B cell (primary cell): Measurements from ENCODE around the gene ATAT1. TPM values are rescaled to one million over a fixed set of nuclear protein-coding genes. Genes with fewer than 3 reads are reported as not detected.

ENCODE experiments used
- ATAC-seq: fragments of 200-7000 bp; cut with Tn5 transposase; one replicate; pipeline ENCODE4 v1.10.0; 2021; ENCODE audit warnings: low read depth, mild to moderate bottlenecking, moderate number of reproducible peaks, moderate library complexity
- CTCF ChIA-PET: fragments of 350-600 bp; sonication (Branson Sonifier 250); formaldehyde crosslinking; loops from one replicate; lab custom pipeline; 2021; ENCODE audit warnings: antibody characterized with exemption, inconsistent platforms; lab: Charles Lee
- POLR2A ChIA-PET: fragments of 350-600 bp; sonication (Branson Sonifier 250); formaldehyde crosslinking; loops from one replicate; lab custom pipeline; 2021; ENCODE audit warnings: antibody characterized with exemption; lab: Charles Lee
- DNase-seq: peaks from one replicate; pipeline ENCODE4 v3.0.0; 2013
- H2AFZ ChIP-seq: 2 replicates; pipeline ENCODE4 v1.6.1; 2012; ENCODE audit warnings: mild to moderate bottlenecking, low read depth, low read length; ENCODE audit not compliant: insufficient read depth, poor library complexity, severe bottlenecking
- H3K27ac ChIP-seq, 2 donors: 1 replicate in 1 of 2; 2 replicates in 1 of 2; pipeline ENCODE4 v1.5.1; 2012 to 2013; ENCODE audit warnings: low read length in 2 of 2, mild to moderate bottlenecking in 2 of 2, moderate library complexity in 1 of 2
- H3K27me3 ChIP-seq, 4 experiments: fragments of 200-600 bp in 1 of 4; sonication (generic) in 1 of 4; replicated peaks in 1 of 4; 1 replicate in 2 of 4; 2 replicates in 2 of 4; pipeline versions ENCODE4 v1.6.1 to v1.7.0; 2013 to 2016; ENCODE audit warnings: low read length in 3 of 4, mild to moderate bottlenecking in 2 of 4, mixed read lengths in 1 of 4, moderate library complexity in 1 of 4; ENCODE audit not compliant: insufficient read depth in 4 of 4, control insufficient read depth in 3 of 4; ENCODE audit errors: control extremely low read depth in 1 of 4
- H3K36me3 ChIP-seq, 2 experiments: replicated peaks in 1 of 2; 1 replicate in 1 of 2; 2 replicates in 1 of 2; pipeline versions ENCODE4 v1.6.1 to v1.7.1; 2013; ENCODE audit warnings: low read length in 1 of 2; ENCODE audit not compliant: insufficient read depth in 2 of 2, control insufficient read depth in 1 of 2; ENCODE audit errors: control extremely low read depth in 1 of 2, extremely low read depth in 1 of 2
- H3K4me1 ChIP-seq, 2 donors: fragments of 200-600 bp in 1 of 2; sonication (generic) in 1 of 2; 1 replicate in 1 of 2; 2 replicates in 1 of 2; pipeline versions ENCODE4 v1.5.1 to v1.6.1; 2013 to 2017; ENCODE audit warnings: low read length in 2 of 2; ENCODE audit not compliant: control insufficient read depth in 2 of 2, insufficient read depth in 2 of 2
- H3K4me2 ChIP-seq: replicated peaks from 2 replicates; pipeline ENCODE3; 2012; ENCODE audit warnings: mild to moderate bottlenecking, low read depth, low read length; ENCODE audit not compliant: poor library complexity, severe bottlenecking
- H3K4me3 ChIP-seq, 5 experiments: fragments of 200-600 bp in 1 of 5; sonication (generic) in 1 of 5; 1 replicate in 3 of 5; 2 replicates in 2 of 5; pipeline versions ENCODE4 v1.5.1 to v1.7.0; 2011 to 2016; ENCODE audit warnings: low read length in 4 of 5, mild to moderate bottlenecking in 4 of 5, low read depth in 2 of 5, control low read depth in 1 of 5, moderate library complexity in 1 of 5; ENCODE audit not compliant: insufficient read depth in 1 of 5; ENCODE audit errors: control extremely low read depth in 1 of 5, extremely low read depth in 1 of 5
- H3K79me2 ChIP-seq: fragments of 200-600 bp; sonication (generic); one replicate; pipeline ENCODE4 v1.6.0; 2016; ENCODE audit warnings: low read length; ENCODE audit not compliant: control insufficient read depth, insufficient read depth
- H3K9ac ChIP-seq: fragments of 200-600 bp; sonication (generic); 2 replicates; pipeline ENCODE4 v1.6.1; 2017; ENCODE audit warnings: mild to moderate bottlenecking, low read length, moderate library complexity
- H3K9me3 ChIP-seq, 3 donors: one replicate each; pipeline versions ENCODE4 v1.6.1 to v1.7.1; 2013; ENCODE audit warnings: low read length in 2 of 3; ENCODE audit not compliant: control insufficient read depth in 2 of 3, insufficient read depth in 1 of 3; ENCODE audit errors: control extremely low read depth in 1 of 3
- H4K20me1 ChIP-seq: 2 replicates; pipeline ENCODE4 v1.6.0; 2012; ENCODE audit warnings: mild to moderate bottlenecking, low read length; ENCODE audit not compliant: insufficient read depth, control insufficient read depth, poor library complexity, severe bottlenecking
- H3K27ac Mint-ChIP-seq: one replicate; pipeline ENCODE4 v1.8.0; 2021; ENCODE audit warnings: mixed read lengths
- H3K27me3 Mint-ChIP-seq: one replicate; pipeline ENCODE4 v1.8.0; 2021; ENCODE audit warnings: mixed read lengths
- H3K4me1 Mint-ChIP-seq: one replicate; pipeline ENCODE4 v1.8.0; 2021; ENCODE audit warnings: mixed read lengths
- H3K4me3 Mint-ChIP-seq: one replicate; pipeline ENCODE4 v1.8.0; 2021; ENCODE audit warnings: mixed read lengths
- H3K9me3 Mint-ChIP-seq: one replicate; pipeline ENCODE4 v1.8.0; 2022; ENCODE audit warnings: mixed read lengths; ENCODE audit not compliant: insufficient read depth
- CTCF ChIP-seq: fragments of 200-600 bp; IDR thresholded peaks from one replicate; pipeline ENCODE4 v1.8.0; 2022; ENCODE audit warnings: antibody characterized with exemption, mild to moderate bottlenecking
- EZH2 ChIP-seq: IDR thresholded peaks from 2 replicates; pipeline ENCODE4 v1.6.1; 2012; ENCODE audit warnings: borderline replicate concordance, low read depth, mild to moderate bottlenecking, moderate library complexity, low read length; ENCODE audit not compliant: insufficient read depth, poor library complexity, severe bottlenecking
- WGBS: methylation state at CpG from one replicate; pipeline ENCODE4 v1.1.5; 2013; ENCODE audit warnings: missing lambda C conversion rate; ENCODE audit not compliant: insufficient coverage; 5-methylcytosine and 5-hydroxymethylcytosine counted together
- intact Hi-C: fragments of 100-400 bp; cut with micrococcal nuclease; formaldehyde crosslinking; loops from one replicate; pipeline ENCODE4 v1.10.0; 2022
- polyA plus RNA-seq: library from polyadenylated mRNA; depleted of rRNA; stranded (reverse); fragments of >200 nt; gene quantifications from 2 replicates; pipeline ENCODE4 v1.2.3, GENCODE V29; 2012
- total RNA-seq, 2 donors: library from RNA; stranded (reverse); fragments of 120-200 nt in 1 of 2; gene quantifications; 1 replicate in 1 of 2; 2 replicates in 1 of 2; pipeline versions ENCODE4 v1.2.3 to v1.2.4, GENCODE V29; 2013 to 2022

ATAT1 gene
- total and polyA plus RNA-seq, 2 donors (not counting 1 experiment from before 2014, with no cell fraction given): 15.7 to 21.5 TPM

- Histone ChIP-seq H3K4me1 (peaks cover 48 to 52% of the 10 kb centered on the region in 2 donors), H3K9me3 (no peaks in the 10 kb centered on the region), H3K9ac (peak overlapping the region; percentile 98), H4K20me1 (peaks cover 83% of the 10 kb centered on the region), H3K27ac (peak overlapping the region; percentile 57 to 97), H3K4me2 (peak overlapping the region; percentile 100), H3K27me3 (no peaks in the 10 kb centered on the region), H3K79me2 (peaks cover 87% of the 10 kb centered on the region), H3K4me3 (peak overlapping the region; percentile 91 to 100 (median 97)), H3K36me3 (peaks cover 0 to 32% of the 10 kb centered on the region in 2 experiments), H2AFZ (no peak overlapping the region)
- ChIA-PET POLR2A (interaction anchor here (0.6 to 8.7 kb wide), 6 partner anchors 11 to 843 kb away, joined by 3 to 216 read pairs (median 6); partner anchors contain the start of genes DHX16, MDC1 and TUBB), CTCF (interaction anchor here (0.6 to 19.8 kb wide), 4 partner anchors 10 to 200 kb away, joined by 3 to 963 read pairs (median 4); partner anchors contain the start of genes MDC1 and TUBB)
- Mint-ChIP-seq H3K27ac (peak overlapping the region; percentile 99), H3K9me3 (no peaks in the 10 kb centered on the region), H3K4me3 (peak overlapping the region; percentile 97), H3K4me1 (peaks cover 69% of the 10 kb centered on the region), H3K27me3 (no peaks in the 10 kb centered on the region)
- no peak for TF ChIP-seq EZH2
- intact Hi-C loops: no loop called here
- ATAC-seq: no peak
- DNase-seq: no peak
- WGBS: 0% methylated on average over 6 of the region's 7 CpGs
Observed at GRCh38 chr6:30683183-30683979, 56.7 kb downstream of the ATAT1 start.

GRCh38 chr6:30683980-30684338 is 57.3 kb downstream of the ATAT1 start:
- Histone ChIP-seq H3K27ac (peak overlapping the region; percentile 53 to 97), H3K36me3 (peaks cover 0 to 26% of the 10 kb centered on the region in 2 experiments), H3K27me3 (no peaks in the 10 kb centered on the region), H3K79me2 (peaks cover 81% of the 10 kb centered on the region), H3K4me3 (peak overlapping the region; percentile 91 to 100 (median 97)), H3K9ac (peak overlapping the region; percentile 98), H3K4me1 (peaks cover 50 to 52% of the 10 kb centered on the region in 2 donors), H4K20me1 (peaks cover 77% of the 10 kb centered on the region), H3K4me2 (peak overlapping the region; percentile 100), H3K9me3 (no peaks in the 10 kb centered on the region), H2AFZ (no peak overlapping the region)
- ChIA-PET POLR2A (interaction anchor here (0.6 to 8.7 kb wide), 4 partner anchors 36 to 199 kb away, joined by 4 to 216 read pairs (median 8); partner anchors contain the start of genes MDC1 and TUBB), CTCF (interaction anchor here (0.9 to 19.8 kb wide), 3 partner anchors 10 to 201 kb away, joined by 3 to 963 read pairs (median 3); partner anchors contain the start of genes MDC1 and TUBB)
- peaks cover 72% of the 10 kb centered on the region for H3K4me1 Mint-ChIP-seq
- no peaks in the 10 kb centered on the region for H3K27me3 Mint-ChIP-seq
- H3K27ac Mint-ChIP-seq: peak overlapping the region; percentile 99
- ATAC-seq: no peak
- H3K9me3 Mint-ChIP-seq: no peaks in the 10 kb centered on the region
- 0% methylated on average over 1 of the region's 2 CpGs for WGBS
- H3K4me3 Mint-ChIP-seq: peak overlapping the region; percentile 97
- intact Hi-C loops: no loop called here
- no peak for DNase-seq
- no peak for TF ChIP-seq CTCF
- TF ChIP-seq EZH2: no peak
